D721Med (cell line): ENCODE results near the gene POP4.
"Not testable (repeated sequence)": the region's sequence is repeated elsewhere in the genome, so short reads cannot be mapped to it uniquely, and the experiment has no call there.

ENCODE experiments used
- DNase-seq: peaks from one replicate; pipeline ENCODE4 v3.0.0; 2011; ENCODE audit warnings: low spot score; ENCODE audit not compliant: insufficient read length
- FAIRE-seq: peaks from 2 replicates; lab custom pipeline; 2011; peaks lifted over from hg19 to GRCh38; lab: Jason Lieb, UNC
- CTCF ChIP-seq: IDR thresholded peaks from 2 replicates; pipeline ENCODE4 v1.5.1; 2012; ENCODE audit warnings: mild to moderate bottlenecking, control low read depth; ENCODE audit not compliant: insufficient read depth; ENCODE audit errors: missing control alignments

The POP4 gene

GRCh38 chr19:29605653-29606419 is at the start of gene POP4:
Gene POP4 (plus strand): TSS chr19:29606283. CDS start chr19:29606319, 36 bp downstream.
- no peak for TF ChIP-seq CTCF
- FAIRE-seq (no peak), DNase-seq (peak; percentile 94)

- FAIRE-seq, DNase-seq: not testable (repeated sequence)
These were observed 47.0 kb upstream of the POP4 start for GRCh38 chr19:29559110-29559509.

GRCh38 chr19:29559743-29560142 is 46.3 kb upstream of the POP4 start:
- no peak for TF ChIP-seq CTCF
- FAIRE-seq (no peak), DNase-seq (no peak)

- FAIRE-seq (no peak), DNase-seq (no peak)
- no peak for TF ChIP-seq CTCF
These were observed 45.6 kb upstream of the POP4 start for GRCh38 chr19:29560313-29561075.

- no peak for FAIRE-seq
- DNase-seq, result no peak
- no peak for TF ChIP-seq CTCF
These were observed 44.5 kb upstream of the POP4 start for GRCh38 chr19:29561601-29562000.

- TF ChIP-seq CTCF, result no peak
- no peak for FAIRE-seq
- DNase-seq, result no peak
These were observed 43.5 kb upstream of the POP4 start for GRCh38 chr19:29562299-29563297.

GRCh38 chr19:29563486-29564101 is 42.5 kb upstream of the POP4 start:
- DNase-seq (no peak), FAIRE-seq (no peak)
- TF ChIP-seq CTCF, result no peak
